DOHH2 (cell line): ENCODE results near the gene CLDN18.

Experiments
- H3F3A ChIP-seq: fragments of 200-600 bp; sonication (generic), shearing (Covaris generic); 2 replicates; pipeline ENCODE4 v1.6.0; 2016; ENCODE audit warnings: antibody characterized with exemption, mild to moderate bottlenecking; ENCODE audit not compliant: control insufficient read depth, insufficient read depth
- H3K27ac ChIP-seq: fragments of 200-600 bp; sonication (generic); 2 replicates; pipeline ENCODE4 v1.5.1; 2014; ENCODE audit warnings: low read depth, mild to moderate bottlenecking, low read length, moderate library complexity
- H3K27me3 ChIP-seq: fragments of 200-600 bp; sonication (generic); 2 replicates; pipeline ENCODE4 v1.6.1; 2014; ENCODE audit warnings: mild to moderate bottlenecking, low read length, mixed read lengths; ENCODE audit not compliant: control insufficient read depth
- H3K36me3 ChIP-seq: fragments of 200-600 bp; sonication (generic); 2 replicates; pipeline ENCODE4 v1.6.1; 2014; ENCODE audit warnings: mild to moderate bottlenecking, low read length, moderate library complexity, mixed read lengths; ENCODE audit not compliant: control insufficient read depth
- H3K4me1 ChIP-seq: fragments of 200-600 bp; sonication (generic); 2 replicates; pipeline ENCODE4 v1.6.1; 2014; ENCODE audit warnings: mild to moderate bottlenecking, low read length, mixed read lengths; ENCODE audit not compliant: control insufficient read depth
- H3K4me2 ChIP-seq: fragments of 200-600 bp; sonication (generic); 2 replicates; pipeline ENCODE4 v1.6.0; 2014; ENCODE audit warnings: mild to moderate bottlenecking, low read length, moderate library complexity
- H3K4me3 ChIP-seq: fragments of 200-600 bp; sonication (generic); 2 replicates; pipeline ENCODE4 v1.5.1; 2014; ENCODE audit warnings: mild to moderate bottlenecking, low read length, mixed read lengths
- H3K79me2 ChIP-seq: fragments of 200-600 bp; sonication (generic); 2 replicates; pipeline ENCODE4 v1.6.1; 2014; ENCODE audit warnings: mild to moderate bottlenecking, low read length, mixed read lengths; ENCODE audit not compliant: control insufficient read depth
- H3K9me2 ChIP-seq: fragments of 200-600 bp; sonication (generic); replicated peaks from 2 replicates; pipeline ENCODE4 v1.6.1; 2014; ENCODE audit warnings: mild to moderate bottlenecking, low read length, mixed read lengths; ENCODE audit not compliant: control insufficient read depth
- H3K9me3 ChIP-seq: fragments of 200-600 bp; sonication (generic); 2 replicates; pipeline ENCODE4 v1.6.1; 2014; ENCODE audit warnings: antibody characterized with exemption, low read length, mixed read lengths; ENCODE audit not compliant: control insufficient read depth, insufficient read depth
- H4K20me1 ChIP-seq: fragments of 200-600 bp; sonication (generic); 2 replicates; pipeline ENCODE4 v1.6.0; 2014; ENCODE audit warnings: low read depth, mild to moderate bottlenecking, antibody characterized with exemption, low read length, moderate library complexity; ENCODE audit not compliant: control insufficient read depth, insufficient read depth
- CTCF ChIP-seq: fragments of 200-600 bp; sonication (generic); IDR thresholded peaks from one replicate; pipeline ENCODE4 v1.5.1; 2014; ENCODE audit warnings: antibody characterized with exemption, mild to moderate bottlenecking, low read depth, low read length; ENCODE audit not compliant: poor library complexity, severe bottlenecking
- EZH2phosphoT487 ChIP-seq: fragments of 200-600 bp; sonication (generic); IDR thresholded peaks from 2 replicates; pipeline ENCODE4 v1.6.1; 2017; ENCODE audit warnings: borderline replicate concordance, mild to moderate bottlenecking, antibody characterized with exemption, low read length, moderate library complexity, mixed read lengths

Gene CLDN18

DNA sequence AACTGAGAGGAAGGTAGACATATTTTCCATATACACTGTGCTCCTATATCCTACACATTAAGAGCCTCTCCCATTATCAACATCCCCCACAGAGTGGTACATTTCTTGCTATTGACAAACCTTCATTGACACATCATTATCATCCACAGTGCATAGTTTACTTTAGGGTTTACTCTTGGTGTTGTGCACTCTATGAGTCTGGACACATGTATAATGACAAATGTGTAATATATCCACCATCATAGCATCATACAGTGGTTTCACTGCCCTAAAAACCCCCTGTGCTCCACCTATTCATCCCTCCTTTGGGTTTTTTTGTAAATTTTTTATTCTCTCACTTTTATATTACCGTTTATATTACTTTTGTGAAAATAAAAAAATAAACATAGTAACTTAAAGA is 22.2 kb upstream of the CLDN18 start:
- H3K79me2 ChIP-seq: no peaks in the 10 kb centered on the region
- no peaks in the 10 kb centered on the region for H3K9me3 ChIP-seq
- no peaks in the 10 kb centered on the region for H4K20me1 ChIP-seq
- H3K4me3 ChIP-seq: no peak overlapping the region
- no peaks in the 10 kb centered on the region for H3K36me3 ChIP-seq
- H3K4me2 ChIP-seq: no peak overlapping the region
- H3K9me2 ChIP-seq: no peaks in the 10 kb centered on the region
- H3F3A ChIP-seq: no peaks in the 10 kb centered on the region
- TF ChIP-seq EZH2phosphoT487: no peak
- no peak for TF ChIP-seq CTCF
- H3K27ac ChIP-seq: no peak overlapping the region
- H3K4me1 ChIP-seq: no peaks in the 10 kb centered on the region
- H3K27me3 ChIP-seq: no peaks in the 10 kb centered on the region

DNA sequence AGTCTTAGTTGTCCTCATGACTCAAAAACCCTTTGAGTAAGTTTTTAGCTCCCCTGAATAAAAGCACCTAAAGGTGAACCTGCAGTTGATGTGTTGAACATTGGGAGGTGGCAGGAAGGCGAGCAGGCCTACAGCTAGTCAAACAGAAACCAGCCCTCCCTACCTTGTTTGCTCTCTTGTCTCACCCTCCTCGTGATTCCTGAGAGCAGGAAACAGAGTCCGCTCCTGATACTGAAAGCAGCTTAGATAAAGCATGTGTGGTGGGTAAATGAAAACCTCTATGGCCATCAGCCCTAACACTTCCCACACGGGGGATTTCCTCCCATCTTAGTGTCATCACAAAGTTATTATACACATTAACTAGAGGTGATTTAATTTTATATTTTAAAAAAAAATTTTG is 21.8 kb upstream of the CLDN18 start:
- no peaks in the 10 kb centered on the region for H3K79me2 ChIP-seq
- no peak overlapping the region for H3K27ac ChIP-seq
- H3K4me1 ChIP-seq: no peaks in the 10 kb centered on the region
- no peaks in the 10 kb centered on the region for H3K36me3 ChIP-seq
- no peak overlapping the region for H3K4me3 ChIP-seq
- no peaks in the 10 kb centered on the region for H3F3A ChIP-seq
- no peaks in the 10 kb centered on the region for H3K9me2 ChIP-seq
- H3K4me2 ChIP-seq: no peak overlapping the region
- H3K27me3 ChIP-seq: no peaks in the 10 kb centered on the region
- H3K9me3 ChIP-seq: no peaks in the 10 kb centered on the region
- H4K20me1 ChIP-seq: no peaks in the 10 kb centered on the region
- no peak for TF ChIP-seq CTCF
- no peak for TF ChIP-seq EZH2phosphoT487

GRCh38 chr3:137988982-137989381 is 21.0 kb upstream of the CLDN18 start:
- Histone ChIP-seq H3K79me2 (no peaks in the 10 kb centered on the region), H3K9me2 (no peaks in the 10 kb centered on the region), H3K4me2 (no peak overlapping the region), H3K27ac (no peak overlapping the region), H3K9me3 (0 out of 2 replicates have a peak, but pooled peaks cover 1% of the 10 kb centered on the region), H3K27me3 (no peaks in the 10 kb centered on the region), H4K20me1 (no peaks in the 10 kb centered on the region), H3K4me3 (no peak overlapping the region), H3F3A (no peaks in the 10 kb centered on the region), H3K36me3 (no peaks in the 10 kb centered on the region), H3K4me1 (no peaks in the 10 kb centered on the region)
- TF ChIP-seq EZH2phosphoT487 (no peak), CTCF (no peak)

DNA sequence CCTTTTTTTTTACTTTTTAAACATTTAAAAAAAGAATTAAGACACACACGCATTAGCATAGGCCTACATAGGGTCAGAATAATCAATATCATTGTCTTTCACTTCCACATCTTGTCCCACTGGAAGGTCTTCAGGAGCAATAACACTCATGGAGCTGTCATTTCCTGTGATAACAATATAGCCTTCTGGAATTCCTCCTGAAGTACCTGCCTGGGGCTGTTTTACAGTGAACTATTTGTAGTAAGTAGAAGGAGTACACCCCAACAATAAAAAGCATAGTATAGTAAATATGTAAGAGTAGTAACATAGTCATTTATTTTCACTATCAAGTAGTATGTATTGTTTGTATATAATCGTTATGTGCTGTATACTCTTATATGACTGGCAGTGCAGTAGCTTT is 19.5 kb upstream of the CLDN18 start:
- Histone ChIP-seq H3K36me3 (no peaks in the 10 kb centered on the region), H3K79me2 (no peaks in the 10 kb centered on the region), H3K27ac (no peak overlapping the region), H4K20me1 (no peaks in the 10 kb centered on the region), H3K4me1 (no peaks in the 10 kb centered on the region), H3K4me2 (no peak overlapping the region), H3K4me3 (no peak overlapping the region), H3K9me2 (no peaks in the 10 kb centered on the region), H3K27me3 (no peaks in the 10 kb centered on the region), H3K9me3 (0 out of 2 replicates have a peak, but pooled peaks cover 4% of the 10 kb centered on the region), H3F3A (no peaks in the 10 kb centered on the region)
- no peak for TF ChIP-seq EZH2phosphoT487
- TF ChIP-seq CTCF: no peak
